Myometrial cell (primary cell): ENCODE results near the gene ASPSCR1. TPM values are rescaled to one million over a fixed set of nuclear protein-coding genes. Genes with fewer than 3 reads are reported as not detected.

ENCODE experiments used
- total RNA-seq: library from RNA; depleted of rRNA; stranded (reverse); fragments of >200 nt; gene quantifications from 2 replicates; pipeline ENCODE4 v1.2.3, GENCODE V29; 2015

The ASPSCR1 gene, protein sequence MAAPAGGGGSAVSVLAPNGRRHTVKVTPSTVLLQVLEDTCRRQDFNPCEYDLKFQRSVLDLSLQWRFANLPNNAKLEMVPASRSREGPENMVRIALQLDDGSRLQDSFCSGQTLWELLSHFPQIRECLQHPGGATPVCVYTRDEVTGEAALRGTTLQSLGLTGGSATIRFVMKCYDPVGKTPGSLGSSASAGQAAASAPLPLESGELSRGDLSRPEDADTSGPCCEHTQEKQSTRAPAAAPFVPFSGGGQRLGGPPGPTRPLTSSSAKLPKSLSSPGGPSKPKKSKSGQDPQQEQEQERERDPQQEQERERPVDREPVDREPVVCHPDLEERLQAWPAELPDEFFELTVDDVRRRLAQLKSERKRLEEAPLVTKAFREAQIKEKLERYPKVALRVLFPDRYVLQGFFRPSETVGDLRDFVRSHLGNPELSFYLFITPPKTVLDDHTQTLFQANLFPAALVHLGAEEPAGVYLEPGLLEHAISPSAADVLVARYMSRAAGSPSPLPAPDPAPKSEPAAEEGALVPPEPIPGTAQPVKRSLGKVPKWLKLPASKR
- 28.0 and 32.1 TPM in 2 replicates for total RNA-seq

GRCh38 chr17:81977211-81977808 is at the start of gene ASPSCR1:
Gene ASPSCR1, plus strand, starts transcription at chr17:81977629. Its CDS starts 18 bp downstream, at chr17:81977647.

GRCh38 chr17:81927653-81928543 is 49.5 kb upstream of the ASPSCR1 start, which contains the start of gene MAFG:
Gene MAFG, minus strand, starts transcription at chr17:81927735. Its CDS starts 4,550 bp downstream, at chr17:81923185.

GRCh38 chr17:81947189-81947588 is 30.2 kb upstream of the ASPSCR1 start, which contains the start of gene MYADML2:
Gene MYADML2, minus strand, starts transcription at chr17:81947233. Its CDS starts 5,492 bp downstream, at chr17:81941741.

GRCh38 chr17:81961087-81961511 is 16.3 kb upstream of the ASPSCR1 start, which contains the start of gene NOTUM:
Gene NOTUM, minus strand, starts transcription at chr17:81961187. Its CDS starts 278 bp downstream, at chr17:81960909.

DNA sequence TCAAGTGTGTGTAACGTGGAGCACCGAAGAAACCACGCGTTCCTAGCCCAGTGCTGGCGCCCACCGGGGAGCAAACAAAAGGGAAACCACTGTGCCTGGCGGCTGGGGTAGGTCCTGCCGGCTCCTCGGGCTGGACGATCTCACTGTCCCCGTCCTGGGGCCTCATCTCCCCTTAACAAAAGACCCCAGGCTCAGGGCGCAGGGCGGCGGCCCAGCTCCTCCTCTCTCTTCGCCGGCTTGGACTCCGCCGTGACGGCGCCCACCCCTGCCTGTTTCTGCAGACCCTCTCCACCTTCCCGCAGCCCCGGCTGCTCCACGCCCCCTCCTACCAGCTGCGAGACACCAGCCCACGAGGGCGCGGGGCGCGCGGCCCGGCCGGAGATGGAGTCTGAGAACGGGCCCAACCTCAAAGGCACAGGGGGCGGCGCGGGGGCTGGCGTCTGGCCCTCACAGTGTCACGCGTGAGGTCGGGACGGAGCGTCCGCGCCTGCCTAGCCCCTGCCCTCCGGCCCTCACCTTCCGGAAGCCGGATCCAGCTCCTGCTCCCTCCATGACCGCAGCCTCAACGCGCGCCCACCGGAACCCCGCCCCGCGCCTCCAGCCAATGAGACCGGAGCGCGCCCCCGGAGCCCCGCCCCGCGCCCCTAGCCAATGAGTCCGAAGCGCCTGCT is 45.0 kb downstream of the ASPSCR1 start, which contains the start of gene CENPX:
TSS of gene CENPX (minus strand) at position 569 of the 671 bp plus-strand sequence. CDS start at position 552, 17 bp downstream.

GRCh38 chr17:82022981-82023446 is 45.6 kb downstream of the ASPSCR1 start, which contains the start of gene LRRC45:
Gene LRRC45, plus strand, starts transcription at chr17:82023305. Its CDS starts 339 bp downstream, at chr17:82023644.

DNA sequence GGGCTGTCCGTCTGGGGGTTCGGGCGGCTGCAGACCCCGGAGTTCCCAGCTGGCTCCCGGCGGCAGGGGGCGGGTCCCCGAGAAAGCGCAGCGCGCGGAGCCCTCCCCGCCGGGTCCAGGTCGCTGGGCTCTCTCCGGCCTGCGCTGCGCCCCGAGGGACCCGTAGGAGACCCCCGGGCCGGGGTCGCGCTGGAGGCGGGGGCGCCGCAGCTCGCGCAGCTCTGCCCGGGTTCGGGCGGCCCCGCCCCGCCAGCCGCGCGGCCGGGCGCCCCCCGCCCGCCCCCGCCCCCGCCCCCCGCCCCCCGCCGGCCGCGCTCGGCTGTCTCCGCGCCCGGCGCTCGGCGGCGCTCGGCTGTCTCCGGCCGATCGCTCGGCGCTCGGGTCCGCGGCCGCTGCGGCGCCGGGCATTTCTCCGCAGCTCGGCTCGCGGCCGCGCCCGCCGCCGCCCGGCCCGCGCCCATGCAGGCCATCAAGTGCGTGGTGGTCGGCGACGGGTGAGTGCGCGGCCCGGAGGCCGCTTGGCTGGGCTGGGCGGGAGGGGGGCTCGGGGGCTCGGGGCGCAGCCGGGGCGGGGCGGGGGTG is 54.0 kb downstream of the ASPSCR1 start, which contains the start of gene RAC3:
TSS of gene RAC3 (plus strand) at position 376 of the 582 bp plus-strand sequence. CDS start at position 460, 84 bp downstream.

GRCh38 chr17:82037092-82037888 is 59.9 kb downstream of the ASPSCR1 start, which contains the start of gene DCXR:
Gene DCXR, minus strand, starts transcription at chr17:82037697. Its CDS starts 15 bp downstream, at chr17:82037682.

DNA sequence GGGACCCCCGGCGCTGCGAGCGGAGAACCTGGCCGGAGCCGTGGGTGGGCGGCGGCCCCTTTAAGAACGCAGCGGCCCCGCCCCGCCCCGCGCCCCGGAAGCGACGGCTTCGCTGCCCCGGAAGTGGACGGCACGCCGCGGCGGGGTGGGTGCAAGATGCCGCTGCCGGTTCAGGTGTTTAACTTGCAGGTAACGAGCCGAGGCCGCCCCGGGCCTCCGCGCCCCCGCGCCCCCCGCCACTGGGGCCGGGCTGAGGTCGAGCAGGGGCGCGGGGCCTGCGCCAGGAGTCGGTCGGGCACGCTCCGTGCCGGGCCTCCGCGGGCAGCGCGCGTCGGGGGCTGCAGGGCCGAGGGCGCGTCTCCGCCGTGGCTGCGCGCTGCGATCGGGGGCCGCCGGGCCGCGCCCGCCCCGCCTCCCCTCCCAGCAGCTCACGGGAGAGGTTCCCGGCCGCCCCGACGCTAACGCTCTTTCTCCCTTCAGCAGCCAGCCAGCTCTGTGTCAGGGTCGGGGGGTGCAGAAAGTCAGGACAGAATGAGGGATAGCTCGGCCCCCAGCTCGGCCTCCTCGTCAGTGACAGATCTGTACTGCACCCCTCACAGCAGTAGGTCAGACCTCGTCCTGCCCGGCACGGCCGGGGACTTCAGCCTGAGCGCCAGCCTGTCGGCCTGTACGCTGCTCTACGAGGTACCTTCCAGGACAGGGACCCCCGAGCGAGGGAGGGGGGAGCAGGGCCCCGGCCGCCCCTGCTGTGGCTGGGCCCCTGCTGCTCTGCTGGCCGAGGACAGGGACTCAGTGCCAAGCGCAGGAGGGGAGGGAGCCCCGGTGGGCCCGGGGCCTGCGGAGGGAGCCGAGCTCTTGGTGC is 74.6 kb downstream of the ASPSCR1 start, which contains the start of the genes GPS1 and RFNG:
TSS of gene GPS1 (plus strand) at position 123 of the 862 bp plus-strand sequence. CDS start at position 157, 34 bp downstream.
TSS of gene RFNG (minus strand) at position 36 of the 862 bp plus-strand sequence. CDS start 45 bp downstream, outside the sequence.

DNA sequence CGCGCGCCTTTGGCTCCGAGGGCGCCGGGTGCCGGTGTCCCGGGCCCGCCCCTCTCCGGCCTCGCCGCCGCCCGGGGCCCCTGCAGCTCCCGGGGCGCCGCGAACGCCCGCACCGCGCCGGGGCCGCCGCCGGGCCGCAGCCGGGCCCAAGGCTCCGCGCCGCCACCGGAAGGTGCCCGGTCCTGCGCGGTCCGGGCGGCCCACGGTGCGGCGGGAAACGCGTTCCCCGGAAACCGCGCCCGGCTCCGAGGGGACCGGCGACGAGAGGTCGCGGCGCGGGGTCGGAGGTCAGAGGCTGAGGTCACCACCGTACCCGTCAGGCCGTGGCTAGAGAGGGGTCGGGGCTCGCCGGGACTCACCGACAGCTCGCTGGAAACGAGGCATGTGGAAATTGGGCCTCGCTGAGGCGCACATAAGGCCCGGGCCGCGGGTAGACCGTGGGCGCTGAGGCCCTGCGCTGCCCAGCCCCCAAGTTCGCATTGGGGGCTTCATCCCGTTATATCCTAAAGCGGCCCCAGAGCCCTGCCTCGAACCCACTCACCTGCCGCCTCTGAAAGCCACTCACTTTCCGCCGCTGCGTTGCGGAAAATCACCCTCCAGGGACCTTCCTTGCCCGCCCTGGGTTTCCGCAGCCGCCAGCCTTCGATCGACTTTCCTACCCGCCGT is 88.3 kb downstream of the ASPSCR1 start, which contains the start of gene DUS1L:
TSS of gene DUS1L (minus strand) at position 167 of the 666 bp plus-strand sequence. CDS start 745 bp downstream, outside the sequence.

Other genes with a start within 250 kb of the ASPSCR1 start
- gene GCGR, start 173.5 kb upstream of the ASPSCR1 start, total RNA-seq: not detected in 2 replicates
- 103 and 127 TPM in 2 replicates for gene MCRIP1, start 144.3 kb upstream of the ASPSCR1 start, total RNA-seq
- gene PPP1R27, start 142.6 kb upstream of the ASPSCR1 start, total RNA-seq: not detected in 2 replicates
- 1,723 and 2,500 TPM in 2 replicates for gene P4HB, start 117.1 kb upstream of the ASPSCR1 start, total RNA-seq
- 282 and 361 TPM in 2 replicates for gene ARHGDIA, start 106.3 kb upstream of the ASPSCR1 start, total RNA-seq
- 235 and 249 TPM in 2 replicates for gene ALYREF, start 86.0 kb upstream of the ASPSCR1 start, total RNA-seq
- gene ANAPC11, start 85.9 kb upstream of the ASPSCR1 start, total RNA-seq: 273 and 321 TPM in 2 replicates
- under 0.01 TPM in 1 of 2 replicates, not detected in the other for gene NPB, start 75.4 kb upstream of the ASPSCR1 start, total RNA-seq
- 131 and 163 TPM in 2 replicates for gene PCYT2, start 66.2 kb upstream of the ASPSCR1 start, total RNA-seq
- 23.7 and 27.7 TPM in 2 replicates for gene SIRT7, start 59.5 kb upstream of the ASPSCR1 start, total RNA-seq
- 8.3 and 8.4 TPM in 2 replicates for gene MAFG, start 49.9 kb upstream of the ASPSCR1 start, total RNA-seq
- 183 and 184 TPM in 2 replicates for gene PYCR1, start 40.3 kb upstream of the ASPSCR1 start, total RNA-seq
- gene MYADML2, start 30.4 kb upstream of the ASPSCR1 start, total RNA-seq: not detected in 2 replicates
- not detected in 2 replicates for gene NOTUM, start 16.4 kb upstream of the ASPSCR1 start, total RNA-seq
- 121 and 149 TPM in 2 replicates for gene CENPX, start 45.2 kb downstream of the ASPSCR1 start, total RNA-seq
- gene LRRC45, start 45.7 kb downstream of the ASPSCR1 start, total RNA-seq: 16.4 and 20.4 TPM in 2 replicates
- gene RAC3, start 54.0 kb downstream of the ASPSCR1 start, total RNA-seq: 27.1 and 38.8 TPM in 2 replicates
- 180 and 192 TPM in 2 replicates for gene DCXR, start 60.1 kb downstream of the ASPSCR1 start, total RNA-seq
- gene RFNG, start 74.2 kb downstream of the ASPSCR1 start, total RNA-seq: 63.3 and 67.2 TPM in 2 replicates
- 179 and 206 TPM in 2 replicates for gene GPS1, start 74.3 kb downstream of the ASPSCR1 start, total RNA-seq
- gene DUS1L, start 88.2 kb downstream of the ASPSCR1 start, total RNA-seq: 60.5 and 72.7 TPM in 2 replicates
- gene FASN, start 120.6 kb downstream of the ASPSCR1 start, total RNA-seq: 574 and 633 TPM in 2 replicates
- gene CCDC57, start 235.2 kb downstream of the ASPSCR1 start, total RNA-seq: 6.9 and 7.6 TPM in 2 replicates